Endothelial cell of umbilical vein (primary cell): Measurements from ENCODE around the gene TSTD1.

Source experiments
- EZH2 ChIP-seq: IDR thresholded peaks from 2 replicates; pipeline ENCODE4 v1.6.1; 2012; ENCODE audit warnings: borderline replicate concordance, low read depth, mild to moderate bottlenecking, moderate library complexity, low read length, inconsistent platforms; ENCODE audit not compliant: severe bottlenecking
- FOS ChIP-seq: IDR thresholded peaks from 2 replicates; pipeline ENCODE4 v1.6.1; 2011; ENCODE audit warnings: mild to moderate bottlenecking, low read length, moderate library complexity, borderline replicate concordance; ENCODE audit not compliant: insufficient read depth
- POLR2AphosphoS5 ChIP-seq: IDR thresholded peaks from 2 replicates; pipeline ENCODE4 v1.6.1; 2012; ENCODE audit warnings: low read depth, mild to moderate bottlenecking, control low read depth, low read length, moderate library complexity; ENCODE audit not compliant: insufficient read depth
- TF ChIP-seq, protein P1 (sequence below), 2 donors: IDR thresholded peaks; 1 replicate in 1 of 2; 2 replicates in 1 of 2; pipeline ENCODE4 v1.5.1; 2011; ENCODE audit warnings: low read length in 2 of 2, mild to moderate bottlenecking in 2 of 2, moderate library complexity in 2 of 2, control low read depth in 1 of 2, inconsistent platforms in 1 of 2, low read depth in 1 of 2; ENCODE audit not compliant: insufficient read depth in 1 of 2; ENCODE audit errors: extremely low read depth in 1 of 2

DNA sequence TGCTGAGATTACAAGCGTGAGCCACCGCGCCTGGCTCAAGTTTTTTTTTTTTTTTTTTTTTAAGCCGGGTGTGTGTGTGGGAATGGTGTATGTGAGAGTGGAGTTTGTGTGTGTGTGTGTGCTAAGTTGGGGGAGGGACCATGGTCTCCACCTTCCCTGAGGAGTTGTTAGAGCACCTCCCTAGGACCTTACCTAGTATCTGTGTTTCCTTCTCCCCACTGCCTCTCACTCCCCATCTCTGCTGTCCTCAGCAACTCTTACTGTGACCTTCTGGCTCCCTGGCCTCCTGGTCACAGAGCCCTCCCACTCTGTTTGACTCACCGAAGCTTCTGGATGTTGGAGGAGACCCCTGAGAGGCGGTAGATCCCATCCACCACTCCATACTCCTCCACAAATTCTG is 20.5 kb upstream of the TSTD1 start:
- TF ChIP-seq, protein P1, sequence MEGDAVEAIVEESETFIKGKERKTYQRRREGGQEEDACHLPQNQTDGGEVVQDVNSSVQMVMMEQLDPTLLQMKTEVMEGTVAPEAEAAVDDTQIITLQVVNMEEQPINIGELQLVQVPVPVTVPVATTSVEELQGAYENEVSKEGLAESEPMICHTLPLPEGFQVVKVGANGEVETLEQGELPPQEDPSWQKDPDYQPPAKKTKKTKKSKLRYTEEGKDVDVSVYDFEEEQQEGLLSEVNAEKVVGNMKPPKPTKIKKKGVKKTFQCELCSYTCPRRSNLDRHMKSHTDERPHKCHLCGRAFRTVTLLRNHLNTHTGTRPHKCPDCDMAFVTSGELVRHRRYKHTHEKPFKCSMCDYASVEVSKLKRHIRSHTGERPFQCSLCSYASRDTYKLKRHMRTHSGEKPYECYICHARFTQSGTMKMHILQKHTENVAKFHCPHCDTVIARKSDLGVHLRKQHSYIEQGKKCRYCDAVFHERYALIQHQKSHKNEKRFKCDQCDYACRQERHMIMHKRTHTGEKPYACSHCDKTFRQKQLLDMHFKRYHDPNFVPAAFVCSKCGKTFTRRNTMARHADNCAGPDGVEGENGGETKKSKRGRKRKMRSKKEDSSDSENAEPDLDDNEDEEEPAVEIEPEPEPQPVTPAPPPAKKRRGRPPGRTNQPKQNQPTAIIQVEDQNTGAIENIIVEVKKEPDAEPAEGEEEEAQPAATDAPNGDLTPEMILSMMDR (IDR thresholded peaks at IDR 0.05; ENCODE audit: extremely low read depth in 1 of 2, insufficient read depth in 1 of 2, low read depth in 1 of 2, low read length in 2 of 2): no peak
- TF ChIP-seq EZH2 (no peak), FOS (no peak), POLR2AphosphoS5 (no peak)
